ENCODE results near the gene CGGBP1.
A peak's percentile ranks its signal among the peaks of the same experiment; 100 is the strongest.
"Not testable (repeated sequence)": the region's sequence is repeated elsewhere in the genome, so short reads cannot be mapped to it uniquely, and the experiment has no call there.

The CGGBP1 gene

DNA sequence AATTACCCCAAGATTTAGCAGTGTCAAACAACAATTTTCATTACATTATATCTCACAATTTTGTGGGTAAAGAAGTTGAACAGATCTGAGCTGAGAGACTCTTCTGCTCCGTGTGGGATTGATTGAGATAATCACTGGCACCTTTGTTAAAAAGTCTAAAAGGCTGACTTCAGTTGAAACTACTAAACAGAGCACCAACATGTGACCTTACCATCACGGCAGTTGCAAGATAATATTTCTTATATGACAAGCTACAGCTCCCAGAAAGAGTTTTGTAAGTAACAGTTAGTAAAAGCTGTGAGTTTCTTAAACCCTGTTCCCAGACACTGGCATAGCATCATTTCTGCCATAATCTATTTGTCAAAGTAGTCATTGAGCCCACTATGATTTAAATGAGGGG is 25.0 kb downstream of the CGGBP1 start:
- no peak for DNase-seq

DNA sequence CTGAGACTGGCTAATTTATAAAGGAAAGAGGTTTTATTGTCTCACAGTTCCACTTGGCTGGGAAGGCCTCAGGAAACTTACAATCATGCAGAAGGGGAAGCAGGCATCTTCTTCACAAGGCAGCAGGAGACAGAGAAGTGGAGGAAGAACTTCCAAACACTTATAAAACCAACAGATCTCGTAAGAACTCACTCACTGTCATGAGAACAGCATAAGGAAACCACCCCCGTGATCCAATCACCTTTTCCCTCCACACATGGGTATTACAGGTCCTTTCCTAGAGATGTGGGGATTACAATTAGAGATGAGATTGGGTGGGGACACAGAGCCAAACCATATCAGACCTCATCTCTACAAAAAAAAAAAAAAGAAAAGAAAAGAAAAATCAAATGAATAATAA is 25.7 kb downstream of the CGGBP1 start:
- DNase-seq = no peak

DNA sequence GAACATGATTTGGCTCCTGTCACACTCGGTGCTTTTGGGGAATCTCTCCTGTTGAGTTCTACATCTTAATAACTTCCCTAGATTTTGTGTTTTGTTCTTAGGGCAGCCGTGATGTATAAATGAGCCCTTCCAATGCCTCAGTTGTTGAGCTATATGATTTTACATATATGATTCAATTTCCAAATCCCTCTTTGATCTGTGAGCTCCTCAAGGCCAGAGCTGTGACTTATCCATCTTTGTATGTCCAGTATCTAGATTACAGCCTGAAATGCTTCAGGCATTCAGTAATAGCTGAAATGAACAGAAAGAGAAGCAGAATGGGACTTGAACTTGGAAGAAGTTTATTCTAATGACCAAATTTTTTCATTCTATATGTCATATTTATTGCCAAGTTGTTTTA is 26.6 kb downstream of the CGGBP1 start:
- DNase-seq = no peak

DNA sequence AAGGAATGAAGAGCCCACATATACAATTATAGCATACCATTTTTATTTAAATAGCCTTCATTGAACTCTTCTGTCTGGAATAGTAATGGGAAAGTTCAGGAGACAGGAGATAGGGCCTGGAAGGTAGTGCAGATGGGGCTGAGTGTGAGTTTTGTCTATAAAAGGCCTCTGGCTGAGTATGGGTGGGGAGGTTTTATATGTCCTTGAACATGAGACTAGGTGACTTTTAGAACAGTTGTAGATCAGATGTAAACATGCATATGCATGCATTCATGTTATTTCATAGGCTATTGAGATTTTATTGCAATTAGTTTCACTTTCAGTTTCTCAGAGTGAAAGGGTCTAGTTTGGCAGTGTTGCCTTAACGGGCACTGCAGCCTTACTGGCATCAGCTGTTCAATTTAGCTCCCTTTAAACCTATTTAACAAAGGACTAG is 27.1 kb downstream of the CGGBP1 start:
- DNase-seq = peak; percentile 61

- DNase-seq = no peak
These were observed 28.6 kb downstream of the CGGBP1 start for GRCh38 chr3:88030210-88030609.

- no peak for DNase-seq
These were observed 29.9 kb downstream of the CGGBP1 start for GRCh38 chr3:88028876-88029275.

GRCh38 chr3:88025001-88025552 is 33.7 kb downstream of the CGGBP1 start:
- DNase-seq = no peak

DNA sequence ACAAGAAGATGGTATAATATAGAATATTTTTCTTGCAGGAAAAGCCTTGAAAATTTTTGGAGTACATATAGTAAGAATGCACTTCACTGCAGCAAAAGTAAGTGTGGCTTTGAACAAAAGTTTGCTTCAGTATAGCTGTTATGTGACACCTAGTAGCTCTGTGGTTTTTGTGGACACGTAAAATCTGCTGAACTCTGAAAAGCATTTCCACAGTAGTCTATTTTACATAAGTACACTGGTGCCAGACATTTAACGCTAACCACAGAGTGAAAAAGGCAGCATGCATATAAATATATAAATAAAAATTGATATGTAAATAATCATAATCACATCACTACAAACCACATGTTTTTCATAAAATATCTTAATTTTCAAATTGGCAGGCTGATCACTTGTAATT is 39.8 kb downstream of the CGGBP1 start:
- peak; percentile 61 for DNase-seq

GRCh38 chr3:88015656-88016055 is 43.1 kb downstream of the CGGBP1 start:
- not testable (repeated sequence) for DNase-seq

DNA sequence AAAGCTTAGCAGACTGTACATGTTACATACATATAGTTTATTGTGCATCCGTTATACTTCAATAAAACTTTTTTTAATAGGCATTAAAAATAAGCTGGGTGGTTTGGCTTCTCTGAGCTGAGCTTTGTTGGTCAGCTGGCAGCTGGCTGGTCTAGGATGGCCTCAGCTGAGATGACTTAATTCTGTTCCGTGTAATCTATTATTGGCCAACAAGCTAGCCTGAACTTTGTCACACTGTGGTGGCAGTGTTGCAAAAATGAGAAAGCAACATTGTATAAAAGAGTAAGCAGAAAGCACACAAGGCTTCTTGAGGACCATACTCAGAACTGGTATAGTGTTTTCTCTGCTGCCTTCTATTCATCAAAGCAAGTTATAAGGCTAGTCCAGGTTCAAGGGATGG is 45.2 kb downstream of the CGGBP1 start:
- no peak for DNase-seq

DNA sequence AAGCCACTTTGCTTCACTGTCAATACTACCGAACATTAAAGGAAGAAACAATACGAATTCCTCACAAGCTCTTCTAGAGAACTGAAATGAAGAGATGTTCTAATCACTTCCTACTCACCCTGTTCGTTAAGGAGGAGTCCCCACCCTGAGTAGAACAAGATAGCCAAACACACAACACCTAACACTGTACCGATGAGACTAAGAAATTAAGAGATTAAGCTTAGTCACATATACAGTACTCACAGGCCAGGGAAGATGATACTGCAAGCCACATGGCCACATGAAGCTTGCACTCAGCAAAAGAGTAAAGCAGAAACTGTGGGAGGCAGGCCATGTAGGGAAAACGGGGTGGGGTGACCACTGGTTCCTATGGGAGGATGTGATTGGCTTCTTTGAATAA is 48.0 kb downstream of the CGGBP1 start:
- DNase-seq = no peak

- DNase-seq = no peak
These were observed 49.7 kb downstream of the CGGBP1 start for GRCh38 chr3:88009066-88009465.

DNA sequence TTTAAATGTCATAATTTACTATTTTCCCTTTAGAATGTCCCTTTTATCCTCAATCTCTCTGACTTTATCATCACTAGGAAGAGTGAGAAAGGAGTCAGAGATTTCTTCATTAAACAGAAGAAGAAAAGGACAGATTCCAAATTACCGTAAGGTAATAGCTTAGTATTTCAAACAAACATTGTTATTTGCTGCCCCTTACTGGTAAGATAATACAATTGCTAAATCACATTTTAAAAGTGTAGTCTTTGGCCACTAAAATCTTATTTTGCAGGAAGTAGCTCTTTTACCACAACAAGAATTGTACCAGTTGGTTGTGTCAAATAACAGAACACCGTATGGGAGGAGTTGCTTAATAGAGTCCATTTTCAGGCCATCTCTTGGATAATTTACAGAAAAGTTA is 53.7 kb downstream of the CGGBP1 start:
- DNase-seq = peak; percentile 15

DNA sequence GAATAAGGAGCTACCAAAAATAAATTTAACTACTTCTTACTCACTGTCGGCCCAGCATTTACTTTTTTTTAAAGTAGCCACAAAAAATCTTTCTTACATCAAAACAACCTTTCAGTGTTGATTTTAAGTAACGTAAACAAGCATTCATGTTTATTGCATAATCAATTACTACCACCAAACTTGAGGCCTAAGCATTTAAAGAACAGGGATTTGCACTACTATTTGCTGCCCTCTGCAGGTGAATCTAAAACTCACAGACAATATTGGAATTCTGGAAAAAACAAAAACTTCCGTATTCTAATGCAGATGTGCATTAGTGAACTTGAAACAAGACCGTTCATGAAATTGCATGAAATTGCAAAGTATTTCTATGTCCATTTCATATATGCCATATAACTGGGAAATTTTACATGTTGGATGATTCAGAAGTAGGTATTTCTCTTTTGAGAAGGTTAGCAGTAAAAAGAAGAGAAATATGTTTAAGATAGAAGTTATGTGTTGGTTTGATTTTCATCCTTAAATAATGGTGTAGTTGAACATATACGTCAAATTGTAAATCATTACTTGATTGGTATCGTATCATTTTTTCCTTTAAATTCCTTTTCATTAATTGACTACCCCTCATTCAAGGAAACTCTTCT is 55.6 kb downstream of the CGGBP1 start:
- DNase-seq = peak; percentile 54

DNA sequence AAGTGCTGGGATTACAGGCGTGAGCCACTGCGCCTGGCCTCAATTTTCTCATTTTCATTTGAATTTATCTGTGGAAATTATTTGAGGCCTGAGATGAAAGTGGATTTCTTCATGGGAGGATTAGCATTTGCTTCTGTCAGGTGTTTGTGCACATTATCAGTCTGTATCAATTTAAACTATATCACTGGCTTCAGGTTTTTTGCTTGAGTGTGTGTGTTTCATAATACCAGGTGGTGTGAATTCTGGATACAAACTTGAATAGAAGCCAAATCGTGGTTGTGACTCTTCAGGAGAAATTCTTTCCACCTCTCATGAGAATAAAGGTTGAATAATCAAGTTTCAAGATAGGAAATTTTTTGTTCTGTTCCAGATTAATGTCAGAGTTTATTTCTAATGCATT is 56.4 kb downstream of the CGGBP1 start:
- no peak for DNase-seq

Data from RPMI8226 (cell line).